Ishikawa (cell line): ENCODE measurements around the gene RPGR.

Experiments
- EP300 ChIP-seq: IDR thresholded peaks from 2 replicates; pipeline ENCODE4 v1.6.1; 2012; ENCODE audit warnings: borderline replicate concordance
- FOXM1 ChIP-seq: IDR thresholded peaks from 2 replicates; pipeline ENCODE4 v1.6.1; 2012; ENCODE audit warnings: low read depth, borderline replicate concordance
- TAF1 ChIP-seq: IDR thresholded peaks from 2 replicates; pipeline ENCODE4 v1.6.1; 2012; ENCODE audit warnings: low read depth, mild to moderate bottlenecking
- YY1 ChIP-seq: IDR thresholded peaks from 2 replicates; pipeline ENCODE4 v1.6.1; 2012; ENCODE audit warnings: low read depth
- TF ChIP-seq, protein P1 (sequence below): IDR thresholded peaks from 2 replicates; pipeline ENCODE4 v1.6.1; 2012

DNA sequence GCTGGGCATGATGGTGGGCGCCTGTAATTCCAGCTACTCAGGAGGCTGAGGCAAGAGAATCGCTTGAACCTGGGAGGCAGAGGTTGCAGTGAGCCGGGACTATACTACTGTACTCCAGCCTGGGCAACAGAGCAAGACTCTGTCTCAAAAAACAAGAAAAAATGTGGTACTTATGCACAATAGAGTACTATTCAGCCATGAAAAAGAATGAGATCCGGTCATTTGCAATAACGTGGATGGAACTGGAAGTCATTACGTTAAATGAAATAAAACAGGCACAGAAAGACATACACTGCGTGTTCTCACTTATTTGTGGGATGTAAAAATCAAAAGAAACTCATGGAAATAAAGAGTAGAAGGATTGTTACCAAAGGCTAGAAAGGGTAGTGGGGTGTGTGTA is 12.1 kb downstream of the RPGR start:
- no peak for TF ChIP-seq YY1
- TF ChIP-seq EP300, result no peak
- TF ChIP-seq TAF1, result no peak
- TF ChIP-seq, protein P1, sequence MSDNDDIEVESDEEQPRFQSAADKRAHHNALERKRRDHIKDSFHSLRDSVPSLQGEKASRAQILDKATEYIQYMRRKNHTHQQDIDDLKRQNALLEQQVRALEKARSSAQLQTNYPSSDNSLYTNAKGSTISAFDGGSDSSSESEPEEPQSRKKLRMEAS, result no peak
- TF ChIP-seq FOXM1, result no peak
